NCI-H69 (cell line): Measurements from ENCODE around the gene NSD1.
"Not testable (repeated sequence)": the region's sequence is repeated elsewhere in the genome, so short reads cannot be mapped to it uniquely, and the experiment has no call there.

ENCODE experiments used
- DNase-seq: peaks from one replicate; lab custom pipeline; 2025; lab: John Stamatoyannopoulos, UW

The NSD1 gene

GRCh38 chr5:177330991-177331842 lies 197.6 kb downstream of the NSD1 start:
- no peak for DNase-seq

- DNase-seq = no peak
These were observed 198.7 kb downstream of the NSD1 start for GRCh38 chr5:177332031-177332895.

GRCh38 chr5:177332896-177333260 lies 199.3 kb downstream of the NSD1 start:
- no peak for DNase-seq

GRCh38 chr5:177333420-177334154 lies 200.0 kb downstream of the NSD1 start:
- no peak for DNase-seq

GRCh38 chr5:177334155-177334551 lies 200.6 kb downstream of the NSD1 start:
- no peak for DNase-seq

- no peak for DNase-seq
These were observed 201.5 kb downstream of the NSD1 start for GRCh38 chr5:177334781-177335700.

- no peak for DNase-seq
These were observed 202.1 kb downstream of the NSD1 start for GRCh38 chr5:177335701-177336065.

GRCh38 chr5:177336112-177336511 lies 202.5 kb downstream of the NSD1 start:
- DNase-seq = peak; percentile 12

GRCh38 chr5:177336603-177337494 lies 203.3 kb downstream of the NSD1 start:
- no peak for DNase-seq

- DNase-seq = no peak
These were observed 204.9 kb downstream of the NSD1 start for GRCh38 chr5:177338251-177339106.

GRCh38 chr5:177339107-177339638 lies 205.6 kb downstream of the NSD1 start:
- DNase-seq = peak; percentile 54

- not testable (repeated sequence) for DNase-seq
These were observed 209.4 kb downstream of the NSD1 start for GRCh38 chr5:177343000-177343399.

- DNase-seq = no peak
These were observed 210.2 kb downstream of the NSD1 start for GRCh38 chr5:177343777-177344176.

GRCh38 chr5:177344891-177345290 lies 211.3 kb downstream of the NSD1 start:
- DNase-seq = no peak

GRCh38 chr5:177346820-177347219 lies 213.2 kb downstream of the NSD1 start:
- no peak for DNase-seq

GRCh38 chr5:177347699-177348098 lies 214.1 kb downstream of the NSD1 start:
- DNase-seq = no peak

GRCh38 chr5:177349362-177349647 lies 215.7 kb downstream of the NSD1 start:
- DNase-seq = no peak

GRCh38 chr5:177349762-177350161 lies 216.2 kb downstream of the NSD1 start:
- DNase-seq = no peak
